Suppressor macrophage treated with lipopolysaccharide for 1 hour (primary cell): Measurements from ENCODE around the gene SPATS2L.

Experiments used
- DNase-seq, 3 donors: peaks; one replicate each; pipeline ENCODE4 v3.0.0-alpha.2; 2020 to 2022

Gene SPATS2L

GRCh38 chr2:200380091-200380561 is 73.6 kb downstream of the SPATS2L start:
- no peak for DNase-seq

- DNase-seq, result no peak
Observed at GRCh38 chr2:200380833-200381542, 74.5 kb downstream of the SPATS2L start.

- no peak for DNase-seq
Observed at GRCh38 chr2:200382874-200383273, 76.4 kb downstream of the SPATS2L start.

- DNase-seq, result peak; percentile 73 to 97 (median 89)
Observed at GRCh38 chr2:200383380-200384110, 77.1 kb downstream of the SPATS2L start.

- no peak for DNase-seq
Observed at GRCh38 chr2:200385063-200385635, 78.7 kb downstream of the SPATS2L start.

GRCh38 chr2:200393191-200393590 is 86.7 kb downstream of the SPATS2L start:
- no peak for DNase-seq

GRCh38 chr2:200394045-200394444 is 87.6 kb downstream of the SPATS2L start:
- no peak for DNase-seq

- peak in 1 of 3 donors; percentile 67 for DNase-seq
Observed at GRCh38 chr2:200396781-200397242, 90.3 kb downstream of the SPATS2L start.

GRCh38 chr2:200397785-200398184 is 91.3 kb downstream of the SPATS2L start:
- DNase-seq, result no peak

- DNase-seq, result peak; percentile 76 to 93 (median 81)
Observed at GRCh38 chr2:200399046-200399445, 92.6 kb downstream of the SPATS2L start.

GRCh38 chr2:200399636-200400035 is 93.1 kb downstream of the SPATS2L start:
- no peak for DNase-seq

GRCh38 chr2:200403814-200404213 is 97.3 kb downstream of the SPATS2L start:
- peak; percentile 68 to 94 (median 89) for DNase-seq

GRCh38 chr2:200404615-200405014 is 98.1 kb downstream of the SPATS2L start:
- DNase-seq, result no peak

- peak; percentile 60 to 89 (median 84) for DNase-seq
Observed at GRCh38 chr2:200405599-200406298, 99.3 kb downstream of the SPATS2L start.

GRCh38 chr2:200406379-200406778 is 99.9 kb downstream of the SPATS2L start:
- peak in 1 of 3 donors; percentile 40 for DNase-seq

GRCh38 chr2:200408428-200409316 is 102.2 kb downstream of the SPATS2L start:
- peak; percentile 83 to 93 (median 83) for DNase-seq

GRCh38 chr2:200411831-200412230 is 105.3 kb downstream of the SPATS2L start:
- no peak for DNase-seq

GRCh38 chr2:200414367-200414766 is 107.9 kb downstream of the SPATS2L start:
- no peak for DNase-seq

- DNase-seq, result no peak
Observed at GRCh38 chr2:200415455-200415854, 109.0 kb downstream of the SPATS2L start.

- no peak for DNase-seq
Observed at GRCh38 chr2:200416878-200417277, 110.4 kb downstream of the SPATS2L start.

GRCh38 chr2:200417366-200417765 is 110.9 kb downstream of the SPATS2L start:
- DNase-seq, result no peak

GRCh38 chr2:200418399-200418798 is 111.9 kb downstream of the SPATS2L start:
- DNase-seq, result no peak
